HEK293 (cell line): Measurements from ENCODE around the gene CALCOCO1.

ENCODE experiments used
- CTCF ChIP-seq: fragments of 450-650 bp; formaldehyde crosslinking; IDR thresholded peaks from 2 replicates; pipeline ENCODE4 v1.5.1; 2016; ENCODE audit warnings: missing biosample characterization, missing genetic modification characterization
- MEIS1 ChIP-seq: sonication (generic); formaldehyde crosslinking; IDR thresholded peaks from 2 replicates; pipeline ENCODE4 v1.8.1; 2022; ENCODE audit warnings: missing genetic modification reagents, mild to moderate bottlenecking, borderline replicate concordance
- PATZ1 ChIP-seq: fragments of 450-650 bp; formaldehyde crosslinking; IDR thresholded peaks from 2 replicates; pipeline ENCODE4 v1.5.1; 2016; ENCODE audit warnings: missing biosample characterization, missing genetic modification characterization
- PBX3 ChIP-seq: sonication (generic); formaldehyde crosslinking; IDR thresholded peaks from 2 replicates; pipeline ENCODE4 v1.8.1; 2022; ENCODE audit warnings: mild to moderate bottlenecking, moderate library complexity, missing genetic modification reagents
- ZFP69B ChIP-seq: fragments of 450-650 bp; formaldehyde crosslinking; IDR thresholded peaks from 2 replicates; pipeline ENCODE4 v1.5.1; 2016; ENCODE audit warnings: missing biosample characterization, missing genetic modification characterization
- ZNF121 ChIP-seq: fragments of 450-650 bp; formaldehyde crosslinking; IDR thresholded peaks from 2 replicates; pipeline ENCODE4 v1.5.1; 2016; ENCODE audit warnings: missing biosample characterization, missing genetic modification characterization
- ZNF169 ChIP-seq: fragments of 450-650 bp; formaldehyde crosslinking; IDR thresholded peaks from 2 replicates; pipeline ENCODE4 v1.5.1; 2016; ENCODE audit warnings: missing biosample characterization, missing genetic modification characterization
- ZNF449 ChIP-seq: fragments of 450-650 bp; formaldehyde crosslinking; IDR thresholded peaks from 2 replicates; pipeline ENCODE4 v1.5.1; 2017; ENCODE audit warnings: missing biosample characterization, mild to moderate bottlenecking, missing genetic modification characterization, moderate library complexity
- ZNF707 ChIP-seq: fragments of 450-650 bp; formaldehyde crosslinking; IDR thresholded peaks from 2 replicates; pipeline ENCODE4 v1.5.1; 2016; ENCODE audit warnings: missing biosample characterization, missing genetic modification characterization
- ZNF785 ChIP-seq: fragments of 450-650 bp; formaldehyde crosslinking; IDR thresholded peaks from 2 replicates; pipeline ENCODE4 v1.5.1; 2016; ENCODE audit warnings: missing biosample characterization, missing genetic modification characterization

GRCh38 chr12:53688134-53688533 is 39.1 kb downstream of the CALCOCO1 start:
- TF ChIP-seq PBX3 = no peak
- TF ChIP-seq PATZ1 (tag by site-specific recombination) = no peak
- no peak for TF ChIP-seq ZFP69B (tag by site-specific recombination)
- no peak for TF ChIP-seq ZNF449 (tag by site-specific recombination)
- TF ChIP-seq CTCF (tag by site-specific recombination) = peak; percentile 53
- TF ChIP-seq ZNF707 (tag by site-specific recombination) = no peak
- no peak for TF ChIP-seq MEIS1 (CRISPR knock-in tag)
- no peak for TF ChIP-seq ZNF121 (tag by site-specific recombination)
- no peak for TF ChIP-seq ZNF785 (tag by site-specific recombination)
- no peak for TF ChIP-seq ZNF169 (tag by site-specific recombination)
